ENCODE results near the gene OR2T27. TPM values are rescaled to one million over a fixed set of nuclear protein-coding genes. Genes with fewer than 3 reads are reported as not detected.

Gene OR2T27
- total RNA-seq, 2 donors from 2014 or later: not detected

DNA sequence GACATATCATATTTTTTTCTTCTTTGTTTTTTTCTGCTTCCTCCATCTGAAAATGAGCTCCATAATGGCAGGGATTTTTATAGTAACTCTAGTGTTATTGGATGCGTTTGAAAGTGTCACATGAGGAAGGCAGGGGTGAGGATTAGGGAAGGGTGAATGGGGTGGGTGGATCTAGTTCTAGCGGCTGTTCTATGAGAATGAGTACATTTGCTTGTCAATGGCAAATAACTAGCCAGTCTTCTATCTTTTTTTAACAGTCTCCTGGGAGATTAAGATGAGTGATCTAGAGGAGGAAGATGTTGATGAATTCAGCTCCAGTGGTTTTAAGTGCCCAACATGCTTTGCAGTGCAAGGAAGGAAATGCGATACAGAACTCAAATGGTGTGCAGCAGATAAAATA is 41.4 kb upstream of the OR2T27 start:
- intact Hi-C loops (cut with DNase I): no loop called here
- Histone ChIP-seq H3K27ac (no peak overlapping the region), H3K9me3 (no peaks in the 10 kb centered on the region), H3K36me3 (no peaks in the 10 kb centered on the region), H3K27me3 (no peaks in the 10 kb centered on the region), H3K9ac (ENCODE audit: low read depth in 2 of 2, low read length in 2 of 2) (no peak overlapping the region), H3K4me1 (no peaks in the 10 kb centered on the region), H3K4me3 (no peak overlapping the region)
- no peak for DNase-seq
- TF ChIP-seq CTCF (IDR thresholded peaks at IDR 0.05): no peak

GRCh38 chr1:248696261-248696660 is 40.9 kb upstream of the OR2T27 start:
- TF ChIP-seq CTCF (IDR thresholded peaks at IDR 0.05): peak; percentile 39
- intact Hi-C loops (cut with DNase I): no loop called here

GRCh38 chr1:248695451-248696132 is 40.3 kb upstream of the OR2T27 start:
- intact Hi-C loops (cut with DNase I): no loop called here
- H3K4me3 ChIP-seq: no peak overlapping the region
- DNase-seq: no peak
- H3K4me1 ChIP-seq: no peaks in the 10 kb centered on the region
- H3K9me3 ChIP-seq: no peaks in the 10 kb centered on the region
- TF ChIP-seq CTCF (IDR thresholded peaks at IDR 0.05): no peak
- H3K27ac ChIP-seq: no peak overlapping the region
- H3K9ac ChIP-seq (ENCODE audit: low read depth in 2 of 2, low read length in 2 of 2): no peak overlapping the region
- H3K27me3 ChIP-seq: no peaks in the 10 kb centered on the region
- no peaks in the 10 kb centered on the region for H3K36me3 ChIP-seq

More at GRCh38 chr1:248696261-248696660, 40.9 kb upstream of the OR2T27 start:
- Histone ChIP-seq H3K9ac (ENCODE audit: low read depth in 2 of 2, low read length in 2 of 2) (no peak overlapping the region), H3K4me1 (no peaks in the 10 kb centered on the region), H3K27me3 (no peaks in the 10 kb centered on the region), H3K9me3 (no peaks in the 10 kb centered on the region), H3K36me3 (no peaks in the 10 kb centered on the region), H3K4me3 (no peak overlapping the region), H3K27ac (no peak overlapping the region)
- DNase-seq: peak; percentile 49

- Histone ChIP-seq H3K4me1 (no peaks in the 10 kb centered on the region), H3K36me3 (no peaks in the 10 kb centered on the region), H3K9ac (ENCODE audit: low read depth in 2 of 2, low read length in 2 of 2) (no peak overlapping the region), H3K27ac (no peak overlapping the region), H3K4me3 (no peak overlapping the region), H3K9me3 (no peaks in the 10 kb centered on the region), H3K27me3 (no peaks in the 10 kb centered on the region)
- intact Hi-C loops (cut with DNase I): no loop called here
- no peak for TF ChIP-seq CTCF (IDR thresholded peaks at IDR 0.05)
- no peak for DNase-seq
Observed at GRCh38 chr1:248691567-248692155, 36.3 kb upstream of the OR2T27 start.

DNA sequence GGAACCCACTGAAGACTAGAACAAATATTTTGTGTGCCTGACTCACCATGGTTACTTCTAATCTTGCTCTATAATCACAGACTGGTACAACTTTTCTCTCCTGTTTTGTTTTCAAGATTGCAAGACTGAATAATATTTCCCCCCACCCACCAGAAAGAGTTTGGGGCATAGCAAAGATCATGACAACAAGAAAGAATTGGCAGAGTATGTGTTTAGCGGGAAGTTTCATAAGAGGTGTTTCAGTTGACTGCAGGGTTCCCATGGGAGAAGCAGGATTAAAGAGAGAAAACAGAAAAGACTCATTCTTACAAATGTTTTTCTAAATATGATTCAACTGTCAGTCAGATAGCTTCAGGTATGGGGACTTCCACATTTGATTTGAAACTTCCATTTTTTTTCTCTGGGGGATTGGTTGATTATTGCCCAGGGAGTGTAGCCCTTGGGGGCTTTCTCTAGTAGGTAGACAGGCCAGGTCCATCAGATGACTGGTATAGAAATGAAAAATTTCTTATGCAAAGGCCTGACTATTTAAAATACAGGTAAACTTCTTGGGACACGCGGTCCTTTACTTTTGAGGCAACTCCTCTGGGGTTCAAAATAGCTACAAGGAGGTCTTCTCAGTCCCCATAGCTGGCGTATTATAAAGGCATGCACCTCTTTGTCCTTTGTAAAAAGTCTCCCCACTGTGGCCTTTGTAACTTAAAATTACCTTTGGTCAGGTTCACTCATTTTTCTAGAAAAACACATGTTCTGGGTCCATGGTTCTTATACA is 33.4 kb upstream of the OR2T27 start:
- Histone ChIP-seq H3K9me3 (no peaks in the 10 kb centered on the region), H3K4me1 (no peaks in the 10 kb centered on the region), H3K27me3 (no peaks in the 10 kb centered on the region), H3K36me3 (no peaks in the 10 kb centered on the region), H3K9ac (ENCODE audit: low read depth in 2 of 2, low read length in 2 of 2) (no peak overlapping the region), H3K27ac (no peak overlapping the region), H3K4me3 (no peak overlapping the region)
- no peak for DNase-seq
- TF ChIP-seq CTCF (IDR thresholded peaks at IDR 0.05): no peak
- intact Hi-C loops (cut with DNase I): loop anchor here (5.0 kb wide), 1 partner anchor 66 kb away; no protein-coding TSS in a partner anchor

All from colonic mucosa (tissue), 4 donors.